Measurements from ENCODE around the gene PRDM5. TPM values are rescaled to one million over a fixed set of nuclear protein-coding genes. Genes with fewer than 3 reads are reported as not detected.

PRDM5 gene
- total RNA-seq, 4 donors from 2014 or later, result 37.6 to 96.6 (median 52.6) TPM

- Histone ChIP-seq H3K36me3 (no peaks in the 10 kb centered on the region), H3K27me3 (no peaks in the 10 kb centered on the region), H3K4me3 (no peak overlapping the region), H3K4me1 (no peaks in the 10 kb centered on the region), H3K27ac (no peak overlapping the region), H3K9me3 (no peaks in the 10 kb centered on the region)
- DNase-seq, result no peak
- intact Hi-C loops (cut with DNase I; ENCODE audit: low total_unique reads), result no loop called here
- TF ChIP-seq CTCF (IDR thresholded peaks at IDR 0.05) (no peak), POLR2A (IDR thresholded peaks at IDR 0.05) (no peak)
Measured at GRCh38 chr4:120819805-120820437, 102.6 kb downstream of the PRDM5 start.

- H3K27ac ChIP-seq, result no peak overlapping the region
- intact Hi-C loops (cut with DNase I; ENCODE audit: low total_unique reads), result no loop called here
- H3K36me3 ChIP-seq, result no peaks in the 10 kb centered on the region
- TF ChIP-seq CTCF (IDR thresholded peaks at IDR 0.05) (no peak), POLR2A (IDR thresholded peaks at IDR 0.05) (no peak)
- H3K9me3 ChIP-seq, result no peaks in the 10 kb centered on the region
- DNase-seq, result no peak
- no peaks in the 10 kb centered on the region for H3K4me1 ChIP-seq
- H3K27me3 ChIP-seq, result no peaks in the 10 kb centered on the region
- H3K4me3 ChIP-seq, result no peak overlapping the region
Measured at GRCh38 chr4:120816296-120816965, 106.1 kb downstream of the PRDM5 start.

- H3K9me3 ChIP-seq, result no peaks in the 10 kb centered on the region
- DNase-seq, result no peak
- H3K27me3 ChIP-seq, result no peaks in the 10 kb centered on the region
- H3K27ac ChIP-seq, result no peak overlapping the region
- H3K4me1 ChIP-seq, result no peaks in the 10 kb centered on the region
- H3K36me3 ChIP-seq, result no peaks in the 10 kb centered on the region
- intact Hi-C loops (cut with DNase I; ENCODE audit: low total_unique reads), result no loop called here
- H3K4me3 ChIP-seq, result no peak overlapping the region
- TF ChIP-seq POLR2A (IDR thresholded peaks at IDR 0.05) (no peak), CTCF (IDR thresholded peaks at IDR 0.05) (no peak)
Measured at GRCh38 chr4:120815361-120815760, 107.2 kb downstream of the PRDM5 start.

GRCh38 chr4:120814886-120815285 is 107.6 kb downstream of the PRDM5 start:
- no peak for TF ChIP-seq POLR2A (IDR thresholded peaks at IDR 0.05)
- no peak for DNase-seq
- no peaks in the 10 kb centered on the region for H3K27me3 ChIP-seq
- H3K9me3 ChIP-seq, result no peaks in the 10 kb centered on the region
- no peaks in the 10 kb centered on the region for H3K4me1 ChIP-seq
- H3K4me3 ChIP-seq, result no peak overlapping the region
- no peaks in the 10 kb centered on the region for H3K36me3 ChIP-seq
- no peak overlapping the region for H3K27ac ChIP-seq
- intact Hi-C loops (cut with DNase I; ENCODE audit: low total_unique reads), result no loop called here

- intact Hi-C loops (cut with DNase I; ENCODE audit: low total_unique reads), result no loop called here
- Histone ChIP-seq H3K27ac (no peak overlapping the region), H3K36me3 (no peaks in the 10 kb centered on the region), H3K4me1 (no peaks in the 10 kb centered on the region), H3K4me3 (no peak overlapping the region), H3K9me3 (no peaks in the 10 kb centered on the region), H3K27me3 (no peaks in the 10 kb centered on the region)
- TF ChIP-seq POLR2A (IDR thresholded peaks at IDR 0.05) (no peak), CTCF (IDR thresholded peaks at IDR 0.05) (no peak)
- DNase-seq, result no peak
Measured at GRCh38 chr4:120812216-120812615, 110.3 kb downstream of the PRDM5 start.
